Mesenteric fat pad (tissue), 1 donor: Measurements from ENCODE around the gene ELF5. TPM values are rescaled to one million over a fixed set of nuclear protein-coding genes. Genes with fewer than 3 reads are reported as not detected.

Source experiments
- DNase-seq: peaks from one replicate; pipeline ENCODE4 v3.0.0-alpha.2; 2020; ENCODE audit warnings: low spot score
- total RNA-seq: library from RNA; stranded (reverse); fragmentation: NEBNext Ultra II Directional; extraction: Animal tissue kit (Norgen Biotek cat#: 25700); gene quantifications from one replicate; pipeline ENCODE4 v1.2.1, GENCODE V29; 2021
- donor health status: DM: yes; HTN: yes; CAD: no.

ELF5 gene
- total RNA-seq, 1 donor from 2014 or later: not detected

DNA sequence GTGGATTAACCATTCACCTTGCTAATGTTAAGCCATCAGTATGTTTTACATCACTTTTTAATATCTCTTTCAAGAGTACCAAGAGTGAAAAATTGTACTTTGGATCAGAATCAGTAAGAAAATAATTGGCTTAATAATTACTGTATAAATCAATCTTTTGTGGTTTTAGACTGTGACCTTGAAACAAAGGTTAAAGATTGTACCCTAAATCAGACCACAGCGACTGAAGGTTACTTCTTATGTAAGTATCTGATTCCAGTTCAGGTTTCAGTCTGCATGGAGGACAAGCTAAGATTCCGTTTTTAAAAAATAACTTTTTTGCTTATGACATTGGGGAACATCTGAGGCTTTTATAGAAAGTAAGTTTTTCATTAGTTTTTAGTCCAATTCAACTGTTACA is 56.0 kb downstream of the ELF5 start:
- no peak for DNase-seq

DNA sequence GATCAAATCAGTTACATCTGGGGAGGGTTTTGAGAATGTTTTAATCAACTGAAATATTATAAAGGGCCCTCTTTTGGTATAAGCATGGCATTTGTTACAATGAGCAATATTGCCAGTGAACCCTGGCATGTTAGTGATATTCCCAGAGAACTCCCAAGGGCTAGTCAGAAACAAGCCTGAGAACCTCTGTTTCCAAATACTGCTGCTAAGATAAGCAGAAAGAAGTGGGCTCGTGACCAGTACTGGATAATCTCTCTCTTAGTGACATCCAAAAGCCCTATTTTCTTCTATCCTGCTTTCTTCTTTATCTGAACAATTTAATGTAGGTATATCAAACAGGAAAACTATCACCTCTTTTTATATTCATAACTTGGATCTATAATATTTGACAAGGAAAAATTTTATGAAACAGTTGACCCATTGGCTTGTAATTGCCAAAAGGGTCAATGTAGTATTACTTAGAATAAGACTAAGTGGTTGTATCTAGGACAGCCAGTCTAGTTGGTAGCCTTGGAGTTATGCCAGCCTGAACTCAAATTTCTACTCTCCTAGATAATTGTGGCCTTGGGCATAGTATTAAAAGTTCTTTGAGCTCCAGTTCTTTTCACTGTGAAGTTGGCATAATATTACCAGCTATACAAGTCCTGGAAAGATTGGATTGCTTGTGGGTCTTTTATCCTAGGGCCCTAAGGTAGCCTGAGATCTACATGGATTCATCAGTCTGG is 59.1 kb downstream of the ELF5 start:
- no peak for DNase-seq

DNA sequence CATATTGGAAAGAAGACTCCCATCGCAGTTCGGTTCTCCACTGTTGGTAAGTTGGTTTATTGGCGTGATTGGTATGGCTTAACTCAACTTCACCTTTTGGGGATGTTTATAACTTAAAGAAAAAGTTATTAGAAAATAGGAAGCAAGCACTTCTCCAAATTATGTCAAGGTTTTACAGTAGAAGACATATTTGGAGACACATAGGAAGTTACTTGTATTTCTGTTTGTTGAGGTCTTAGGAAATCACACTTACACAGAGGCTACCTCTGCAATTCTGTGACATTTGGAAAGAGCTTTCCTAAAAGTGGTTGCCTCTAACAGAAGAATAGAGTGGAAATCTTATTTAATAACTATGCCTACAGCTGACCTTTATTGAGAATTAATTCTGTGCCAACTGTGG is 62.5 kb downstream of the ELF5 start:
- DNase-seq: no peak

DNA sequence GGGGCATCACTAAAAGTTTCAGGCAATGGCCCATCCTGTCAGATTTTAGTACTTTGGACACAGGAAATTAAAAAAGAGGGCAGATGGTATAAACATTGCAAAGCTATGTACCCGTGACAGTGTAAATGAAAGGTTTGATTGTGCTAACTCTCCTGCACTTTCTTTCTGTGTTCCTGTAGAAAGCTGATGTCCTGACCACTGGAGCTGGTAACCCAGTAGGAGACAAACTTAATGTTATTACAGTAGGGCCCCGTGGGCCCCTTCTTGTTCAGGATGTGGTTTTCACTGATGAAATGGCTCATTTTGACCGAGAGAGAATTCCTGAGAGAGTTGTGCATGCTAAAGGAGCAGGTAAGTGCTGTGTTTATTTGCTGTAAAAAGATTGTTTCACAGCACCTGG is 64.6 kb downstream of the ELF5 start:
- no peak for DNase-seq

DNA sequence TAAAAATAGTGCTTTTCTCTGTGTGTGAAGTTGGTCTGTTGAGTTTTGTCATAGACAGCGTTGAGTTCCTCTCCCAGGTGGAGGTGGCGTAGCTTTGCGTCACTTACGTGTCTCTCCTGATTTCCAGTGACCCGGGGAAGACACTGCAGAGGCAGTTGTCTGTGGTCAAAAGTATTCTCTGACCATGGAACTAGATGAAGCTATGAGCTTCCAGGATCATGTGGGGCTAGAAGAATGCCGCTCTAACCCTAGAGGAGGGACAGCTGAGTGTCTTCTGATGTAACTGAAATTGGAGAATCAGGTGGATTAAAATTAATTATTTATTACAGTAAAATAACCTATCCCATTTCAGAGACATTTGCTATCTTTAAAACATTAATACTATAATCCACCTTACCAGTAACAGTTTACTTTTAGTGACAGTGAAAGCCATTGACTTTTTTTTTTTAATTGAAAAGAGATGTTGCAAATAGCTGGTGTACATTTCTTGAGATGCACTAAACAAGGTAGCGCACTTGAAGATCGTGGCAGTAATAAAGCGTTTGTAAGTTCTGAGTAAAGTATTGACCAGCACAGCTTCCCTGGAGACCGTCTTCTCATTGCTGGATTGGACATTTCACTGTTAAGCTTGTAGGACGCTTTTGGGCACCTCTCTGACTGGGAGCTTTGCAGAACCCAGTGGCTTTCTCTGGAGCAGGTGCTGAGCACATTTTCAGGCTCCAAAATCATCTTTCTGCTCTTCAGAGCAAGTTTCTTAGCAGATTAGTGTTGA is 65.2 kb downstream of the ELF5 start:
- no peak for DNase-seq

DNA sequence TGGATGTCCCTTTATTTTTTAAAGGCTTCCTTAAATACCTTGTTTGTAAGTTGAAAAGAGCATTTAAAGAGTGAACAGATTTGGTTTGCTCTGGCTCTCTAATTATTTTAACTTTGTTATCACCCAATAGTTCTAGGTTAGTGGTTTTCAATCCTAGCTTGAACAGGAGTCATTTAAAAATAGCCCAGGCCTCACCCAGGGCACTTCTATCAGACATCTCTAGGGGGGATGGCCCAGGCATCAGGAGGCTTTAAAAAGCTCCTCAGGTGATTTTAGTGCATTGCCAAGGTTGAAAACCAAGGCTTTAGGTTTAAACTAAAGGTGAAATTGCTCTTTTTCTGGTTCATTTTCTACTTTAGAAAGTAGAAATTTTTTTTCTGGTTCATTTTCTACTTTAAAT is 66.5 kb downstream of the ELF5 start:
- DNase-seq: no peak

DNA sequence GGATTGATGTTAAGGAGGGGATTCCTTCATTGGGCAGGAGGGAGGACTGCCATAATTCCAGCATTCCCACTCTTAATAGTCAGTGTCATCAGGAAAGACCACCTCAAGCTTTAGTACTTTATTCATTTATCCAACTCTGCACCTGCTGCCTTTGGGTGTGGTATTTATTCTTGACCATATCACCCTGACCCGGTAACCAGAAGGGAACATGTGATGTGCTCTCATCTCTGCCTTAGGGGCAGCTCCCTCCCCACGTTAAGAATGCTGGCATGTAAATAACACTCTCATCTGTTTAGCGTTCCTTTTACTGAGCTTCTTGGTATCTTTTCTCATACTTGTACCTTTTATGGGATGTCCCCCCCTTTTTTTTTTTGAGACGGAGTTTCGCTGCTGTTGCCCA is 67.2 kb downstream of the ELF5 start:
- DNase-seq: no peak

DNA sequence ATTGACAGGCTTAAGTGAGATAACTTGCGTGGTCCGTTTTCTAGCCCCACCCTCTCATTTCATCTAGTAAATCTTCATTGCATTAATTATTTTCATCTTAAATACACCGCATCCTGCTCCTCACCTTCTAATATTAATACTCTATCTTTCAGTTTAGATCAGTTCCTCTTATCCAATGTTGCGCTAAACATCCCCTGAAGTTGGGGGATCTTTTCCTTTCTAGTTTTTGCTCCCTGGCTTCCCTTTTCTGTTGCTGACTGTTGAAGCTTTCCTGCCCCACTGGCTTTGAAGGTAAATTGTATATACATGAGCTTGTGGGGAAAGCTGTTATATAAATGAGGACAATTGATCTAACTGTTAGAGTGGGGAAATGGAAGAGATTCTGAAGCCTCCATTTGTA is 67.6 kb downstream of the ELF5 start:
- no peak for DNase-seq

DNA sequence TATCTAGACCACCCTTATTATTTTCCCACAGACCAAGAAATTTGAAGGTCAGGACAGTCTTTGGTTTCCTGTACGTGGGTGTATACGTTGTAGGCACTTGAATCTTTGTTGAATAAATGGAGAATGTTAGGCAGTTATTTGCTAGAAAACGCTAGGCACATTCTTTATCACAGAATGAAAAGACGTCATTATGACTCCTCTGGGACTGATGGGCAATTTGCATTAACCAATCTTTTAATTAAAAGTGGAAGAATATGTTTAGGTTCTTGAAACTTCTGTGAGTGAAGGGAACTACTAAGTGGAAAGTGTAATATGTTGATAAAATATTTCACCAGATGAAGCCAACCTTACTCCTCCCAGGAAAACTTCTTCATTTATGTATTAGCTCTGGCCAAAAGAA is 69.2 kb downstream of the ELF5 start:
- DNase-seq: no peak

DNA sequence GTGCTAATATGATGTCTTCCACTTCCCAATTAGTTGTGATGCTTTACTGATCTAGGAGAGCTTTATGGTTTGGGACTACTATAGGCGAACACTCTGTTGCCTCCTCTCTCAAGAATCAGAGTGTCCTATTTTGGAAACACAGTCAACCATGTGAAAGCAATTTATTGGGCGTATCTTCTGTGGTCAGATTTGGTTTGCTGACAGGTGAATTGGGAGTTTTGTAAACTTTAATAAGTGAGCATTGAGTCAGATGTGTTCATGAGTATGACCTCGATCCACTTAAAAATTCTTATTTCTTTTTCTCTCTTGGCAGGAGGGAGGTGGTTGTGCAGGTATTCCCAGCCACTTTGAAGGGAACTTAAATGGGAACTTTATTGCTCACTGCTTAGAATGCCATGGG is 70.5 kb downstream of the ELF5 start:
- DNase-seq: no peak

DNA sequence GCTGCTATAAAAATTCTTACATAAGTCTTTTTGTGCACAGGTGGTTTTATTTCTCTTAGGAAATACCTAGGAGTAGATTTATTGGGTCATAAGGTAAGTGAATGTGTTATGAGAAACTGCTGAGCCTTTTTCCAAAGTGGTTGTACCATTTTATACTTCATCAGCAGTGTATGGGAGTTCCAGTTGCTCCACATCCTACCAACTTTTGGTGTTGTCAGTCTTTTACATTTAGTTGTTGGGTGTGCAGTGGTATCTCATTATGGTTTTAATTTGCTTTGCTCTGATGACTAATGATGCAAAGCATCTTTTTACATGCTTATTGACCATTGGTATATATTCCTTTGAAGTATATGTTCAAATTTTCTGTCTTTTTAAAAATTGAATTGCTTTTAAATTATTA is 71.8 kb downstream of the ELF5 start:
- no peak for DNase-seq

DNA sequence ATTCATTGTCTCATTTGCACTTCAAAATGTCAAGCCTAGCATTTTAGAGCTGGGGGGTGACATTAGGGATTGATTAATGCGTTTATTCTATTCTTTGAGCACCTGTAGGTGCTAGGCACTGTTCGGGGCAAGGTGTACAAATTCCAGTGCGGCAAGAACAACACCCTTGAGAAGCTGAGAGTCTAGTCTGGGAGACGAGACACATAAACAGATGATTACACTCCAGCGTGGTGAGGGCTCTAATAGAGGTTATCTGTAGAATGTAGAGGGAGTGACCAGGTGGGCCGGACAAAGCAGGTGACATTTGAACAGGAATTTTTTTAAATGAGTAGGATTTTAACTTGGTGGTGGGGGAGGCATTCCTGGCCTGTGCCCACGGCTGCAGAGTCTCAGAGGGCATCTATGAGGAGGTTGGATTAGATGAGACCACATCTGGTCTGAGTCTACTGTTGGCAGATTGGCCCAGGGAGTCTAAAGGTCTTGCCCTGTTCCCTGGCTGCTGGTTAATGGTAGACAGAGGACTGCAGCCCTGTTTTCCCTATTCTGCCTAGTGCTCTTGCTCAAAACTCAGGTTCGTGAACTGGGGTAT is 73.9 kb downstream of the ELF5 start:
- DNase-seq: no peak

DNA sequence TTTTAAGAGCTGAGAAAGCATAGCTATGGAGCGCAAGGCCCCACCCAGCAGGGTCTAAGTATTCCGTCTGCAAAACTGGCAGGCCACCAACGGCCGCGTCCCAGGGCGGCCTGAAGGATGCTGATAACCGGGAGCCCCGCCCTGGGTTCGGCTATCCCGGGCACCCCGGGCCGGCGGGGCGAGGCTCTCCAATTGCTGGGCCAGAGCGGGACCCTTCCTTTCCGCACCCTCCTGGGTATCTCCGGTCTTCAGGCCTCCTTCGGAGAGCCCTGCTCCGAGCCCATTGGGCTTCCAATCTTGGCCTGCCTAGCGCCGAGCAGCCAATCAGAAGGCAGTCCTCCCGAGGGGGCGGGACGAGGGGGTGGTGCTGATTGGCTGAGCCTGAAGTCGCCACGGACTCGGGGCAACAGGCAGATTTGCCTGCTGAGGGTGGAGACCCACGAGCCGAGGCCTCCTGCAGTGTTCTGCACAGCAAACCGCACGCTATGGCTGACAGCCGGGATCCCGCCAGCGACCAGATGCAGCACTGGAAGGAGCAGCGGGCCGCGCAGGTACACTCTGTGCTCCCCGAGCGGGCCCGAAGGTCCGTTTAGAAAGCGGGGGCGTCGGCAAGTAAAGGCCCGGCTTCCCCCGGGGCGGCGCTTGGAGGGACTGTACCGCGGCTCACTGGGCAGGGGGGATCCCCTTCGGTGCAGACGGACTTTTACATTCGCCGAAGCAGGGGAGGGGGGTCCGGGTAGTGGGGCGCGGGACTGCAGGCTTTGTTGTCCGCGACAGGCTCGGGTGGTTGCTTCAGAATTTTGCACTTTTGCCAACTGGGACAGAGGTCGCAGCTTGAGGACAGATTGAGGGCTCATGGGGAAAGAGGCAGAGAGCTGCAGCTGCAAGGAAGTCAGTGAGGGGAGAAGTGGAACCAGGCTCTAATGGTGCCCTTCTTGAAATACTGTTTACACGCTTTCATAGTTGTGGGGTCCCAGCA is 74.8 kb downstream of the ELF5 start, which contains the start of gene CAT:
Gene CAT, plus strand, starts transcription at position 406 of the 979 bp plus-strand sequence. Its CDS starts 80 bp downstream, at position 486.
- peak; percentile 99 for DNase-seq

DNA sequence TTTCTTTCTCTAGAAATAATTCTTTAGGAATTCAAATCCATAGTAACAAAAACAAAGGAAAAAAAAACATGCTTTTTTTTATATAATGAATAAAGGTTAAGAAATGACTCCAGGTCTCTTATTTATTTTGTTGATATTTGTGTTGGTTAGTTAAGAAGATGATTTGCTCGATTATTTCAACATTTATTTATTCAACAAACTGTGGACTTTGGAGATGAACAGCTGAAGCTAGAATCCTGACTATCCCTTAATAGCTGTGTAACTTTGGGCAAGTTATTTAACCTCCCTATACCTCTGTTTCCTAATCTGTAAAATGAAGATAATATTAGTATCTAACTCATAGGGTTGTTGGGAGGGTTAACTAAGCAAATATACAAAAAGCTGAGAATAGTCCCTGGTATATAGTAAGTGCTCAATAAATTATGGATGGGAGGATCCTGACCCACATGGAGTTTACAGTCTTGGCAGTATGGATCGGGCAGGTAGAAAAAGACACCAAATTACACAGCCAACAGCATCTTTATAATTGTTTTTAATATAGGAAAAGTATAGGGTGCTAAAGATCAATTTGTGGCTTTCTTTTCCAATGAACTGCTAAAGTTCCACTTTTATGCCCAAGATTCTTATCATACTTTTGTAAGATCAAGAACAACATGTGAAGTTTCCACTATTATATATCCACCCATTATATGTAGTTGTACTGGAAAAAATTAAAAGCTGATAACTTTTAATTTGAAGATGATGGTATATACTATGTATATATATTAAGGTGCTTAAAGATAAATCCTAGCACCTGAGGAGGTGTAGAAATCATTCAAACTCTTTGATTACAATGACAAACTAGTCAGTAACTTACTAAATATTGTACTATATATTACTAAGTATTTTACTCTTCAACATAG is 76.1 kb downstream of the ELF5 start:
- no peak for DNase-seq

DNA sequence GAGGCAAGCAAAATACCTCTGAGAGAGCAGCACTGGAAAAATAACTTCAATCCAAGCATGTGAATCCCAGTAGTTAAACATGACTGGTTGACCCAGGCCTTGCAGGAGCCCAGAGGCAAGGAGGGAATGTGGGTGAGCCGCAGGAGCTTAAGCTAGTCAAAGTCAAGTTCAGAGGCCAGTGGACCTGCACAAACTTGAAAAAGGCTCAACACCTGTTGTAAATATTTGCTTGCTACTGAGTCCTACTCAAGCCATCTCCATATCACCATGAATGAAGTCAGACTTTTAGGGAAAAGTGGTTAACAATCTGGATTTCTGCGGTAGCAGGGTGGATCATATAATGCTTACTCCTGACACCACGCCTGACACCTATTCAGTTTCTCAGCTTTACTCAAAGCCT is 79.7 kb downstream of the ELF5 start:
- DNase-seq: no peak

DNA sequence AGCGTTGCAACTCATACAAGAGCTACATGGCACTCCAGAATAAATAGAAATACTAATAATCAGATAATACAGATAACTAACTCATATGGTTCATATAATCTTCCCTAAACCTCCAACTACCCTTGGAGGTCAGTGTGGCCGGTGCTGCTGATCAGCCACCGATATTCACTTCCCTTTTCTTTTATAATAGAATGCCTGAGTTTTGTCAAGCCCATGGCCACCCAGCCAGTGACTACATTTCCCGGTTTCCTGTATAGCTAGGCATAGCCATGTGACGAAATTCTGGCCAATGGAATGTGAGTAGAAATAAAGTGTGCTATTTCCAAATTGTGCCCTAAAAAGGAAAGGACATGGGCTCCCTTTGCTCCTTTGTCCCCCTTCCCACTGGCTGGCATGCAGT is 80.8 kb downstream of the ELF5 start:
- no peak for DNase-seq

DNA sequence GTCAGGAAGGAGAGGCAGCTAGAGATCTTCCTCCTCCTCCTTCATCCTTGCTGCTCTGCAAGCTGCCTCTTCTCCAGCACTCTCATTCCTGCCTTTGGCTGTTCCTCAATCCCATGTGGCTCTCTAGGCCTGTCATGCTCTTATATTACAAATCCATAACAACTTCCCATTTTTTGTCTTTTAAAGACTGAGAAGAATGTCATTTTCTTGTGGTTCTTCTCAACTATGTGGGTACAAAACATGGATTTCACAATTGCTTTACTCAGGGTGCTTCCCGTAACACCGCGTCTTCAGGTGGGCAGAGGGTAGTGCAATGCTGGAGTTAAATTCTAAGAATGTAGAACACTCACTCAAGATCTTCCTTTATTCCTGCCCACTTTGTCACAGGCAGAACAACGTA is 81.6 kb downstream of the ELF5 start:
- DNase-seq: no peak
